ENCODE results near the gene MSI1. TPM values are rescaled to one million over a fixed set of nuclear protein-coding genes. Genes with fewer than 3 reads are reported as not detected.

The MSI1 gene
- total and polyA plus RNA-seq, 7 experiments from 2014 or later: not detected

GRCh38 chr12:120356567-120357030 lies 12.4 kb downstream of the MSI1 start:
- POLR2A ChIA-PET: interaction anchor here (0.7 kb wide), 1 partner anchor 110 kb away, joined by 4 read pairs; no protein-coding TSS in a partner anchor
- H3K4me1 ChIP-seq (ENCODE audit: control insufficient read depth in 2 of 2, insufficient read depth in 2 of 2, low read length in 2 of 2): no peaks in the 10 kb centered on the region

GRCh38 chr12:120353556-120354317 lies 15.2 kb downstream of the MSI1 start:
- POLR2A ChIA-PET: no interaction called here
- intact Hi-C loops (cut with micrococcal nuclease): no loop called here
- no peak overlapping the region for H3K27ac Mint-ChIP-seq

More at GRCh38 chr12:120356567-120357030, 12.4 kb downstream of the MSI1 start:
- Mint-ChIP-seq H3K27me3 (peaks cover 30 to 36% (median 31%) of the 10 kb centered on the region in 5 donors), H3K36me3 (no peaks in the 10 kb centered on the region), H3K4me1 (peaks cover 0 to 3% (median 0%) of the 10 kb centered on the region in 7 donors), H3K9me3 (peaks cover 0 to 2% (median 0%) of the 10 kb centered on the region in 11 donors), H3K27ac (no peak overlapping the region), H3K4me3 (no peak overlapping the region)
- Histone ChIP-seq H3K27me3 (ENCODE audit: control insufficient read depth in 2 of 2, insufficient read depth in 2 of 2, low read length in 2 of 2) (no peaks in the 10 kb centered on the region), H3K9me3 (ENCODE audit: control insufficient read depth in 2 of 3, low read length in 3 of 3) (no peaks in the 10 kb centered on the region), H3K27ac (ENCODE audit: low read depth, low read length) (no peak overlapping the region), H3K36me3 (ENCODE audit: control insufficient read depth in 2 of 3, insufficient read depth in 3 of 3, low read length in 3 of 3) (no peaks in the 10 kb centered on the region), H3K4me3 (ENCODE audit: low read length) (no peak overlapping the region)
- intact Hi-C loops (cut with micrococcal nuclease): loop anchor here (1.0 kb wide), 5 partner anchors 31 to 754 kb away; partner anchors contain the start of gene DYNLL1 (in 1 of the 2)
- CTCF ChIA-PET: interaction anchor here (1.2 to 1.4 kb wide), 4 partner anchors 73 to 291 kb away, joined by 3 to 8 read pairs (median 4); no protein-coding TSS in a partner anchor
- ATAC-seq (peak; percentile 88), DNase-seq (peak; percentile 47 to 78 (median 61))

GRCh38 chr12:120353136-120353535 lies 15.8 kb downstream of the MSI1 start:
- Mint-ChIP-seq H3K27me3 (peaks cover 6 to 11% (median 8%) of the 10 kb centered on the region in 5 donors), H3K27ac (no peak overlapping the region), H3K9me3 (peaks cover 0 to under 1% (median 0%) of the 10 kb centered on the region in 11 donors), H3K4me3 (no peak overlapping the region), H3K36me3 (no peaks in the 10 kb centered on the region), H3K4me1 (peaks cover 0 to 3% (median 0%) of the 10 kb centered on the region in 7 donors)
- POLR2A ChIA-PET: no interaction called here
- Histone ChIP-seq H3K27me3 (ENCODE audit: control insufficient read depth in 2 of 2, insufficient read depth in 2 of 2, low read length in 2 of 2) (no peaks in the 10 kb centered on the region), H3K36me3 (ENCODE audit: control insufficient read depth in 2 of 3, insufficient read depth in 3 of 3, low read length in 3 of 3) (no peaks in the 10 kb centered on the region), H3K4me1 (ENCODE audit: control insufficient read depth in 2 of 2, insufficient read depth in 2 of 2, low read length in 2 of 2) (no peaks in the 10 kb centered on the region), H3K27ac (ENCODE audit: low read depth, low read length) (no peak overlapping the region), H3K4me3 (ENCODE audit: low read length) (no peak overlapping the region), H3K9me3 (ENCODE audit: control insufficient read depth in 2 of 3, low read length in 3 of 3) (no peaks in the 10 kb centered on the region)
- intact Hi-C loops (cut with micrococcal nuclease): no loop called here
- ATAC-seq (no peak), DNase-seq (no peak)
- CTCF ChIA-PET: no interaction called here

More at GRCh38 chr12:120353556-120354317, 15.2 kb downstream of the MSI1 start:
- no peaks in the 10 kb centered on the region for H3K4me1 ChIP-seq (ENCODE audit: control insufficient read depth in 2 of 2, insufficient read depth in 2 of 2, low read length in 2 of 2)
- Mint-ChIP-seq H3K9me3 (peaks cover 0 to 2% (median 0%) of the 10 kb centered on the region in 11 donors), H3K36me3 (no peaks in the 10 kb centered on the region), H3K4me3 (no peak overlapping the region), H3K27me3 (peaks cover 9 to 13% (median 11%) of the 10 kb centered on the region in 5 donors), H3K4me1 (peaks cover 0 to 3% (median 0%) of the 10 kb centered on the region in 7 donors)
- ATAC-seq: no peak
- no peaks in the 10 kb centered on the region for H3K9me3 ChIP-seq (ENCODE audit: control insufficient read depth in 2 of 3, low read length in 3 of 3)
- no peaks in the 10 kb centered on the region for H3K36me3 ChIP-seq (ENCODE audit: control insufficient read depth in 2 of 3, insufficient read depth in 3 of 3, low read length in 3 of 3)
- no peaks in the 10 kb centered on the region for H3K27me3 ChIP-seq (ENCODE audit: control insufficient read depth in 2 of 2, insufficient read depth in 2 of 2, low read length in 2 of 2)
- no peak for DNase-seq
- CTCF ChIA-PET: no interaction called here
- no peak overlapping the region for H3K4me3 ChIP-seq (ENCODE audit: low read length)
- H3K27ac ChIP-seq (ENCODE audit: low read depth, low read length): no peak overlapping the region

- no peaks in the 10 kb centered on the region for H3K36me3 Mint-ChIP-seq
- H3K9me3 ChIP-seq (ENCODE audit: control insufficient read depth in 2 of 3, low read length in 3 of 3): no peaks in the 10 kb centered on the region
- ChIA-PET POLR2A (no interaction called here), CTCF (interaction anchor here (0.6 to 0.8 kb wide), 2 partner anchors 120 to 151 kb away, joined by 3 read pairs; no protein-coding TSS in a partner anchor)
- H3K4me1 ChIP-seq (ENCODE audit: control insufficient read depth in 2 of 2, insufficient read depth in 2 of 2, low read length in 2 of 2): no peaks in the 10 kb centered on the region
- no peaks in the 10 kb centered on the region for H3K27me3 ChIP-seq (ENCODE audit: control insufficient read depth in 2 of 2, insufficient read depth in 2 of 2, low read length in 2 of 2)
- peaks cover 0 to 3% (median 0%) of the 10 kb centered on the region in 7 donors for H3K4me1 Mint-ChIP-seq
- H3K27me3 Mint-ChIP-seq: peaks cover 0 to 2% (median 0%) of the 10 kb centered on the region in 5 donors
- H3K9me3 Mint-ChIP-seq: no peaks in the 10 kb centered on the region
- DNase-seq (no peak), ATAC-seq (no peak)
- H3K27ac ChIP-seq (ENCODE audit: low read depth, low read length): no peak overlapping the region
- intact Hi-C loops (cut with micrococcal nuclease): no loop called here
- no peak overlapping the region for H3K4me3 Mint-ChIP-seq
- no peaks in the 10 kb centered on the region for H3K36me3 ChIP-seq (ENCODE audit: control insufficient read depth in 2 of 3, insufficient read depth in 3 of 3, low read length in 3 of 3)
- no peak overlapping the region for H3K4me3 ChIP-seq (ENCODE audit: low read length)
- no peak overlapping the region for H3K27ac Mint-ChIP-seq
These were observed 16.8 kb downstream of the MSI1 start for GRCh38 chr12:120352117-120352516.

GRCh38 chr12:120350576-120351350 lies 18.2 kb downstream of the MSI1 start:
- H3K27me3 Mint-ChIP-seq: peaks cover 0 to 5% (median 0%) of the 10 kb centered on the region in 5 donors
- DNase-seq (no peak), ATAC-seq (no peak)
- no peak overlapping the region for H3K27ac ChIP-seq (ENCODE audit: low read depth, low read length)
- no peaks in the 10 kb centered on the region for H3K36me3 Mint-ChIP-seq
- intact Hi-C loops (cut with micrococcal nuclease): no loop called here
- CTCF ChIA-PET: no interaction called here
- POLR2A ChIA-PET: no interaction called here
- H3K4me3 Mint-ChIP-seq: no peak overlapping the region
- H3K27me3 ChIP-seq (ENCODE audit: control insufficient read depth in 2 of 2, insufficient read depth in 2 of 2, low read length in 2 of 2): no peaks in the 10 kb centered on the region
- H3K9me3 ChIP-seq (ENCODE audit: control insufficient read depth in 2 of 3, low read length in 3 of 3): no peaks in the 10 kb centered on the region
- H3K9me3 Mint-ChIP-seq: no peaks in the 10 kb centered on the region
- no peak overlapping the region for H3K27ac Mint-ChIP-seq
- H3K4me1 Mint-ChIP-seq: no peaks in the 10 kb centered on the region
- no peak overlapping the region for H3K4me3 ChIP-seq (ENCODE audit: low read length)
- H3K4me1 ChIP-seq (ENCODE audit: control insufficient read depth in 2 of 2, insufficient read depth in 2 of 2, low read length in 2 of 2): no peaks in the 10 kb centered on the region
- H3K36me3 ChIP-seq (ENCODE audit: control insufficient read depth in 2 of 3, insufficient read depth in 3 of 3, low read length in 3 of 3): no peaks in the 10 kb centered on the region

GRCh38 chr12:120347766-120348165 lies 21.2 kb downstream of the MSI1 start:
- Histone ChIP-seq H3K27ac (ENCODE audit: low read depth, low read length) (no peak overlapping the region), H3K36me3 (ENCODE audit: control insufficient read depth in 2 of 3, insufficient read depth in 3 of 3, low read length in 3 of 3) (no peaks in the 10 kb centered on the region), H3K4me3 (ENCODE audit: low read length) (no peak overlapping the region), H3K4me1 (ENCODE audit: control insufficient read depth in 2 of 2, insufficient read depth in 2 of 2, low read length in 2 of 2) (no peaks in the 10 kb centered on the region), H3K27me3 (ENCODE audit: control insufficient read depth in 2 of 2, insufficient read depth in 2 of 2, low read length in 2 of 2) (no peaks in the 10 kb centered on the region), H3K9me3 (ENCODE audit: control insufficient read depth in 2 of 3, low read length in 3 of 3) (no peaks in the 10 kb centered on the region)
- Mint-ChIP-seq H3K4me3 (no peak overlapping the region), H3K9me3 (no peaks in the 10 kb centered on the region), H3K27me3 (peaks cover 0 to 5% (median 0%) of the 10 kb centered on the region in 5 donors), H3K4me1 (no peaks in the 10 kb centered on the region), H3K36me3 (no peaks in the 10 kb centered on the region), H3K27ac (no peak overlapping the region)
- no peak for DNase-seq
- ChIA-PET CTCF (no interaction called here), POLR2A (no interaction called here)
- no peak for ATAC-seq
- intact Hi-C loops (cut with micrococcal nuclease): no loop called here

Measured in naive thymus-derived CD4-positive, alpha-beta T cell (primary cell).